Myocyte (in vitro differentiated cells): ENCODE data around the gene INSL3. TPM values are rescaled to one million over a fixed set of nuclear protein-coding genes. Genes with fewer than 3 reads are reported as not detected.
"Not testable (repeated sequence)": the region's sequence is repeated elsewhere in the genome, so short reads cannot be mapped to it uniquely, and the experiment has no call there.

ENCODE experiments used
- DNase-seq: peaks from one replicate; pipeline ENCODE4 v3.0.0-alpha.2; 2012; ENCODE audit warnings: low read depth
- total RNA-seq: library from RNA; depleted of rRNA; stranded (reverse); fragments of >200 nt; gene quantifications from 2 replicates; pipeline ENCODE4 v1.2.3, GENCODE V29; 2014

Gene INSL3
- total RNA-seq, 1 donor from 2014 or later = not detected

DNA sequence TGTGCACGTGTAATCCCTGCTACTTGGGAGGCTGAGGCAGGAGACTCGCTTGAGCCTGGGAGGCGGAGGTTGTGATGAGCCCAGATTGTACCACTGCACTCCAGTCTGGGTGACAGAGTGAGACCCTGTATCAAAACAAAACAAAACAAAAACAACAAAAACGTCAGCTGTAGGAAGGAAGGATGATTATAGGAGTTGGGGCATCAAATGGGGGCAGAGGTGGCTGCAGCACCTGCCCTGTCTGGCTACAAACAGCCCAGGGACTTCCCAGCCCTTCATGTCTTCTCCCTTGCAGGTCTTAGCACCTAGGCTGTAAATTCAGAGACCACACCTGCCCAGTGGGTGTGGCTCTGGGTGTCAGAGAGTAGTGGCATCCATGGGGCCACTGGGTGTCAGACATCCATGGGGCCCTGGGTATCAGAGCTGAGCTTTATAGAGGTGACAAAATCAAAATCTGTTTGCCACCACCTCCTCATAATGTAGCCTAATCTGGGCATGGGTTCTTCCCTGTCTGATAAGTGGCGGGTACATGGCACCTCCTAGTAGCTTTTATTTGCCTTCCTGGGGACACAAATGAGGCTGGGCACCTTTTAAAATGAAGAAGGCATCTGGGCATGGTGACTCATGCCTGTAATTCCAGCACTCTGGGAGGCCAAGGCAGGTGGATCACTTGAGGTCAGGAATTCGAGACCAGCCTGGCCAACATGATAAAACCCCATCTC is 31.1 kb downstream of the INSL3 start:
- DNase-seq = no peak

DNA sequence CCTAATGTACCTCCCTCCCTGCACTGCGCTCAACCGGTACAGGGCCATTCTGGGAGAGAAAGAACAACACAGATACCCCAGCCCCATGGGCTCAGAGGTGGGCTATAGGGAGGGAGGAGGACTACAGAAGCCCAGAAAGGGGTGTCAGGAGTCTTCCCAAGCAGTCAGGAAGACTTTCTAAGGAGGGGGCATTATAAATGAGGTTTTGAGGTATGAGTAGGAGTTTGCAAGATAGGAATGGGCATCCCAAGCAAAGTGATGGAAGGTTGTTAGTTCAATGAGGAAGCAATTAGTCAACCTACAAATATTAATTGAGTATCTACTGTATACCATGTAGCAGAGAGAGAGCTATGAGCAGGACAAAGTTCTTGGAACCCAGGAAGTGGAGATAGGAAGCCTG is 32.7 kb downstream of the INSL3 start:
- DNase-seq = no peak

DNA sequence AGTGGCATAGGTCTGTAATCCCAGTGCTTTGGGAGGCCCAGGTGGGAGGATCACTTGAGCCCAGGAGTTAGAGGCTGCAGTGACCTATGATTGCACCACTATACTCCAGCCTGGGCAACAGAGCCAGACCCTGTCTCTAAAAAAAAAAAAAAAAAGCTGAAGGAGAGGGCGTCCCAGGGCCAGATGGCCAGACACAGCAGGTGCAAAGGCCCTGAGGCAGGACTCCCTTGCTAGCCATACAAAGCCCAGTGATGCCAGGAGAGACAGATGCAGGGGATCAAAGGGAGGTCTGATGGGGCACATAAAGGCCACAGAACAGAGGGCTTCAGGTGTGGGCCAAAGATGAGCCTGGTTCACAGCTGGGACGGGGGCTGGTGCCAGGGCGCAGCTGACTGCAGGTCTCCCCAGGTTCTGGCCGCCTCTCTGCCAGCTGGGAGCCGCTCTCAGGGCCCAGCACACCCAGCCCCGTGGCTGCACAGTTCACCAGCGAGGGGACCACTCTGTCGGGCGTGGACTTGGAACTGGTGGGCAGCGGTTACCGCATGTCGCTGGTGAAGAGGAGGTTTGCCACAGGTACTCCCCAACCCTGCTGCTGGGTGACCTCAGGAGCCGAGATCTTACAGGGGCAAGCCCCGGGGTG is 33.9 kb downstream of the INSL3 start:
- no peak for DNase-seq

DNA sequence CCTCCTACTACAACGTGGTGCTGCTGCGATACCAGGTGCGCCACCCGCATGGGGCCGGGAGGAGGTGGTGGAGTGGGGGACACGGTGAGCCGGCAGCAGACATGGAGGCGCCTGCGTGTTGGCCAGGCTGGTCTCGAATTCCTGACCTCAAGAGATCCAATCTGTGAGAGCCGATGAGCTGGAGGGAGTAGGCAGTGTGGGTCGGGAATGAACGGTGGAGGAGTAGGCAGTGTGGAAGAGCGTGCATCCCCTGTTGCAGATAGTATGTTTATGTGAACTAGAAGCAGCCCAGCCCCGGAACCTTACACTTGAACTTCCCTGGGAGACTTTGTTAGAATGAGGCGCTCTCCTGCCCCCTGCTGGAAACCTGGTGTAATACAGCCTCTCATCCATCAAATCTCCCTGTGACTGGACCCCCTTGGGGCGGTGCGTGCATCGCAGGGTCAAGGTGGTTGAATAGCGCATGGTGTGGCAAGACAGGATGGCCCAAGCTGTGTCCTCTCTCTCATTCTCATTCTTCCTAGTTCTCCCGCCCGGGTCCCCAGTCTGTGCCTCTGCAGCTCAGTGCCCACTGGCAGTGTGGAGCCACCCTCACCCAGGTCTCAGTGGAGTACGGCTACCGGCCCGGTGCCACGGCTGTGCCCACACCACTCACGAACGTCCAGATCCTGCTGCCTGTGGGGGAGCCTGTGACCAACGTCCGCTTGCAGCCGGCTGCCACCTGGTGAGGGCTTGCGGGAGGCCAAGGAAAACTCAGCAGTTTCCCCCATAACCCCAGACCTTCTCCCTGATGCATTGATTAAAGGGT is 36.9 kb downstream of the INSL3 start:
- peak; percentile 55 for DNase-seq

- not testable (repeated sequence) for DNase-seq
Observed at GRCh38 chr19:17783721-17784120, 37.6 kb downstream of the INSL3 start.

- DNase-seq = no peak
Observed at GRCh38 chr19:17780781-17781180, 40.5 kb downstream of the INSL3 start.

DNA sequence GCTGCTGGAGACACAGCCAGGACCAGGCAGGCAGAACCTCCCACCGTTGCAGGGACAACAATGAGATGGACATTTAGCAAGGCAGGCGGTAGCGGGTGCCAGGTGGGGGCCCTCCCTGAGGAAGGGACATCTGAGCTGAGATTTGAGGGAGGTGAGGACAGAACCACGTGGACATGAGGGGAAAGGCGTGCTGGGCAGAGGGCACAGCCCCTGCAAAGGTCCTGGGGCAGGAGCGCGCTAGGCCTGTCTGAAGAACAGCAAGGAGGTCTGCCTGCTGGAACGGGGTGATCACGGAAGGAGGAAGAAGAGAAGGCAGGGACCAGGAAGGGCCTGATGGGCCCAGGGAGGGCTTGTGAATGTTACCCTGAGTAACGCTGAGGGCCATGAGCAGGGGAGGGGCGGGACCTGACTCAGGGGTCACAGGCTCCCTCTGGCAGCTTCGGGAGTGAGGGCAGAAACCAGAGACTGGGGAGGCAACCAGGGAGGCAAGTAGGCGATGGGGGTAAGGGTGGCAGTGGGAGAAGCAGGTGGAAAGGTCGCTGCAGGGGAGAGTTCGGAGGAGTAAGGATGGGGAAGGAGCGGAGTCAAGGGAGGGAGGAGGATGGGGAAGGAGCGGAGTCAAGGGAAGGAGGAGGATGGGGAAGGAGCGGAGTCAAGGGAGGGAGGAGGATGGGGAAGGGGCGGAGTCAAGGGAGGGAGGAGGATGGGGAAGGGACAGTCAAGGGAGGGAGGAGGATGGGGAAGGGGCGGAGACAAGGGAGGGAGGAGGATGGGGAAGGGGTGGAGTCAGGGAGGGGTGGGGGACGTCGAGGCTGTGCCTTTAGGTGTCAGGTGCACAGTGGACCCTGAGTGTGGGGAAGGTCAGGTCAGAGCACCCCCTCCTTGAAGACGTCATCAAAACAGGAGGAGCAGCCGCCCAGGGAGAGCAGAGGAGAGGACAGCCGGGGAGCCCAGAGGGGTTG is 42.1 kb downstream of the INSL3 start:
- no peak for DNase-seq

DNA sequence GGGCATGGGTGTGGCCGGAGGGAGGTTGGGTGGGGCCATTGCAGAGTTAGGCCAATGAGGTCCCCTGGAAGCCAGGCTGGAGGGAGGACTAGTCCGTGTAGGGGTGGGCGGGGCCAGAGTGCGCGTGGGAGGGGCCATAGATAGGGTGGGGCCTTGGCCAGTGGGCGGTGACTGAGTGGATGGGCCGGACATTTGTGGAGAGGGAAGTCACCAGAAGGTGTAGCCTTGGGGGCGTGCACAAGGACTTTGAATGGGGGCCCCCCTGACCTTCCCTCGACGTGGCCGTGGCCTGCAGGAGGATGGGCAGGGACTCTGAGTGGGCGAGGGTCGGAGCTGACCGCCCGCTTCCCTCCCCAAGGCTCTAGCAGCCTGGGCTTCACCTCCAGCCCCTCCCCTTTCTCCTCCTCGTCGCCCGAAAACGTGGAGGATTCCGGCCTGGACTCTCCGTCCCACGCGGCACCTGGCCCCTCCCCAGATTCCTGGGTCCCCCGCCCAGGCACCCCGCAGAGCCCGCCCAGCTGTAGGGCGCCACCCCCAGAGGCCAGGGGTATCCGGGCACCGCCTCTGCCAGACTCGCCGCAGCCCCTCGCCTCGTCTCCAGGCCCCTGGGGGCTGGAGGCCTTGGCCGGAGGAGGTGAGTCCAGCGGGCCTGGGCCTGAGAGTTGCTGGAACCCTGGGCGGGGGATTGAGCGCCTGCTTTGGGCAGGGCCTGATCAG is 42.9 kb downstream of the INSL3 start:
- DNase-seq = no peak

DNA sequence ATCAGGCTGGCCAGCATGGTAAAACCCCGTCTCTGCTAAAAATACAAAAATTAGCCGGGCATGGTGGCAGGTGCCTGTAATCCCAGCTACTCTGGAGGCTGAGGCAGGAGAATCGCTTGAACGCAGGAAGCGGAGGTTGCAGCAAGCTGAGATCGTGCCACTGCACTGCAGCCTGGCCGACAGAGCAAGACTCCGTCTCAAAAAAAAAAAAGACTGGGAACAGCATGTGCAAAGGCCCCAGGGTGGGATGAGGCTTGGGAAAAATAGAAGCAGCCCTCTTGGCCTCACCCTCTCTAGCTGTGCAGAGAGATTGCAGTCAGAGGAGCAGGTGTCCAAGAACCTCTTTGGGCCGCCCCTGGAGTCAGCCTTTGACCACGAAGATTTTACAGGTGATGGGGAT is 43.5 kb downstream of the INSL3 start:
- not testable (repeated sequence) for DNase-seq

DNA sequence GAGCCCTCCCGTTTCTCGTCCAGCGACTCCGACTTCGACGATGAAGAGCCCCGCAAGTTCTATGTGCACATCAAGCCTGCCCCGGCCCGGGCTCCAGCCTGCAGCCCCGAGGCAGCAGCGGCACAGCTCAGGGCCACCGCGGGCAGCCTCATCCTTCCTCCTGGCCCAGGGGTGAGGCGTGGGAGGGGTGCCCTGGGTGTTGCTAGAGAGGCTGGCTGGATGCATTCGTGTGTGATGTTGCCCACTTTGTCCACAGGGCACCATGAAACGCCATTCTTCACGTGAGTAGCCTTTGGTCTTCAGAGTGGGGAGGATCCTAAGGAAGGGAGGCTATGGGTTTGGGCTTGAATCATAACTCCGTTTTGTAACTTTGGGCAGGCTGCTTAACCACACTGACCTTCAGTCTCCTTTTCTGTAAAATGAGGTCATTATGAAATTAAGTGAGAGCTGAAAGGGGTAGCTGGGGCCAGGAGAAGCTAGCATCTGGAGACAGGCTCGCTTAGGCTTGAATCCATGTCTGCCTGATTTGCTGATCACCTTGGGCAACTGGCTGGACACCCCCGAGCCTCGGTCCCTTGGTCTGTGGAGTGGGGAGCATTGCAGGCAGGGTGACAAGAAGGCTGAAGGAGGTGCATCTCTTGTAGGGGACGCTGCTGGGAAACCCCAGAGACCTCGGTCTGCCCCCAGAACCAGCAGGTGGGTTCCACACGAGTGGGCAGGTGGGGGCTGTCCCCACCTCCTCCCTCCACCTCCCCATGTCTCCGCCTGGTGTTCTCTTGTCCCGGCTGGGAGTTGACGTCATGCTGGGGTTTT is 45.1 kb downstream of the INSL3 start:
- DNase-seq = no peak

- peak; percentile 42 for DNase-seq
Observed at GRCh38 chr19:17775245-17775927, 45.9 kb downstream of the INSL3 start.

- no peak for DNase-seq
Observed at GRCh38 chr19:17772172-17772571, 49.1 kb downstream of the INSL3 start.

- no peak for DNase-seq
Observed at GRCh38 chr19:17770613-17771012, 50.7 kb downstream of the INSL3 start.

- DNase-seq = no peak
Observed at GRCh38 chr19:17767559-17767958, 53.8 kb downstream of the INSL3 start.

- peak; percentile 76 for DNase-seq
Observed at GRCh38 chr19:17766543-17767131, 54.7 kb downstream of the INSL3 start.
